Calu3 (cell line): ENCODE results near the gene KREMEN2. TPM values are rescaled to one million over a fixed set of nuclear protein-coding genes. Genes with fewer than 3 reads are reported as not detected.

ENCODE experiments used
- BruUV-seq: library from RNA; stranded (reverse); fragments of 400-500 nt; replicated peaks from 2 replicates; lab custom pipeline; 2021; lab: Mats Ljungman, UMichigan
- CTCF ChIA-PET: fragments of 300-600 bp; sonication (Branson Sonifier 250); formaldehyde crosslinking; loops from one replicate; lab custom pipeline; 2022; ENCODE audit warnings: antibody characterized with exemption; lab: Charles Lee
- DNase-seq: peaks from one replicate; pipeline ENCODE4 v3.0.0; 2022
- H3K27ac Mint-ChIP-seq: one replicate; pipeline ENCODE4 v1.8.0; 2022; ENCODE audit warnings: mixed read lengths; ENCODE audit not compliant: unreplicated experiment
- H3K27me3 Mint-ChIP-seq: one replicate; pipeline ENCODE4 v1.8.0; 2022; ENCODE audit warnings: mixed read lengths; ENCODE audit not compliant: unreplicated experiment
- H3K36me3 Mint-ChIP-seq: one replicate; pipeline ENCODE4 v1.8.0; 2022; ENCODE audit warnings: mild to moderate bottlenecking, moderate library complexity, mixed read lengths; ENCODE audit not compliant: insufficient read depth, unreplicated experiment
- H3K4me1 Mint-ChIP-seq: one replicate; pipeline ENCODE4 v1.8.0; 2022; ENCODE audit warnings: mild to moderate bottlenecking, low read depth, mixed read lengths; ENCODE audit not compliant: unreplicated experiment
- H3K4me3 Mint-ChIP-seq: one replicate; pipeline ENCODE4 v1.8.0; 2022; ENCODE audit warnings: mild to moderate bottlenecking, low read depth, moderate library complexity, mixed read lengths; ENCODE audit not compliant: unreplicated experiment
- H3K9me3 Mint-ChIP-seq: one replicate; pipeline ENCODE4 v1.8.0; 2022; ENCODE audit warnings: low read depth, mixed read lengths; ENCODE audit not compliant: unreplicated experiment
- intact Hi-C: fragments of 100-400 bp; cut with micrococcal nuclease; formaldehyde crosslinking; loops from one replicate; pipeline ENCODE4 v1.10.0; 2022; ENCODE audit not compliant: unreplicated experiment
- total RNA-seq: library from RNA; stranded (reverse); gene quantifications from 2 replicates; pipeline ENCODE4 v1.2.3, GENCODE V29; 2022
- TF ChIP-seq, protein P1 (sequence below): fragments of 200-600 bp; IDR thresholded peaks from one replicate; pipeline ENCODE4 v1.8.0; 2022; ENCODE audit warnings: antibody characterized with exemption; ENCODE audit not compliant: unreplicated experiment

KREMEN2 gene
- total RNA-seq, 1 experiment from 2014 or later, result not detected

DNA sequence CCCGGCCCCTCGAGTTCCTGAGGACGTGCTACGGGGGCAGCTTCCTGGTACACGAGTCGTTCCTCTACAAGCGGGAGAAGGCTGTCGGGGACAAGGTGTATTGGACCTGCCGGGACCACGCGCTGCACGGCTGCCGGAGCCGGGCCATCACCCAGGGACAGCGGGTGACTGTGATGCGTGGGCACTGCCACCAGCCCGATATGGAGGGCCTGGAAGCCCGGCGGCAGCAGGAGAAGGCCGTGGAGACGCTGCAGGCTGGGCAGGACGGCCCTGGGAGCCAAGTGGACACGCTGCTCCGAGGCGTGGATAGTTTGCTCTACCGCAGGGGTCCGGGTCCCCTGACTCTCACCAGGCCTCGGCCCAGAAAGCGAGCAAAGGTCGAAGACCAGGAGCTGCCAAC lies 30.9 kb upstream of the KREMEN2 start:
- Mint-ChIP-seq H3K9me3 (no peaks in the 10 kb centered on the region), H3K4me1 (no peaks in the 10 kb centered on the region), H3K27ac (no peak overlapping the region), H3K36me3 (peaks cover 31% of the 10 kb centered on the region), H3K27me3 (no peaks in the 10 kb centered on the region), H3K4me3 (no peak overlapping the region)
- no TSS peak for BruUV-seq
- no peak for DNase-seq
- CTCF ChIA-PET, result no interaction called here
- TF ChIP-seq, protein P1, sequence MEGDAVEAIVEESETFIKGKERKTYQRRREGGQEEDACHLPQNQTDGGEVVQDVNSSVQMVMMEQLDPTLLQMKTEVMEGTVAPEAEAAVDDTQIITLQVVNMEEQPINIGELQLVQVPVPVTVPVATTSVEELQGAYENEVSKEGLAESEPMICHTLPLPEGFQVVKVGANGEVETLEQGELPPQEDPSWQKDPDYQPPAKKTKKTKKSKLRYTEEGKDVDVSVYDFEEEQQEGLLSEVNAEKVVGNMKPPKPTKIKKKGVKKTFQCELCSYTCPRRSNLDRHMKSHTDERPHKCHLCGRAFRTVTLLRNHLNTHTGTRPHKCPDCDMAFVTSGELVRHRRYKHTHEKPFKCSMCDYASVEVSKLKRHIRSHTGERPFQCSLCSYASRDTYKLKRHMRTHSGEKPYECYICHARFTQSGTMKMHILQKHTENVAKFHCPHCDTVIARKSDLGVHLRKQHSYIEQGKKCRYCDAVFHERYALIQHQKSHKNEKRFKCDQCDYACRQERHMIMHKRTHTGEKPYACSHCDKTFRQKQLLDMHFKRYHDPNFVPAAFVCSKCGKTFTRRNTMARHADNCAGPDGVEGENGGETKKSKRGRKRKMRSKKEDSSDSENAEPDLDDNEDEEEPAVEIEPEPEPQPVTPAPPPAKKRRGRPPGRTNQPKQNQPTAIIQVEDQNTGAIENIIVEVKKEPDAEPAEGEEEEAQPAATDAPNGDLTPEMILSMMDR, result no peak
- intact Hi-C loops, result no loop called here

DNA sequence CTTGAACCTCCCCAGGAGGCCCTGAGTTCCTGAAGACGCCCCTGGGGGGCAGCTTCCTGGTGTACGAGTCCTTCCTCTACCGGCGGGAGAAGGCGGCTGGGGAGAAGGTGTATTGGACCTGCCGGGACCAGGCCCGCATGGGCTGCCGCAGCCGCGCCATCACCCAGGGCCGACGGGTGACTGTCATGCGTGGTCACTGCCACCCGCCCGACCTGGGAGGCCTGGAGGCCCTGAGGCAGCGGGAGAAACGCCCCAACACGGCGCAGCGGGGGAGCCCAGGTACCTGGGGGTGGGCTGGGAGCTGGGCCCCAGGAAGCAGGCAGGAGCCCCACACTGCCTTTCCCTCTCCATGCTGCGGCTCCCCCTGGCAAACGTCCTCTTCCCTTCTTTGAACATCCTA lies 30.4 kb upstream of the KREMEN2 start:
- Mint-ChIP-seq H3K36me3 (peaks cover 31% of the 10 kb centered on the region), H3K27me3 (no peaks in the 10 kb centered on the region), H3K27ac (no peak overlapping the region), H3K4me1 (no peaks in the 10 kb centered on the region), H3K4me3 (no peak overlapping the region), H3K9me3 (no peaks in the 10 kb centered on the region)
- no TSS peak for BruUV-seq
- no peak for DNase-seq
- intact Hi-C loops, result no loop called here
- CTCF ChIA-PET, result no interaction called here
- TF ChIP-seq, protein P1, result no peak

DNA sequence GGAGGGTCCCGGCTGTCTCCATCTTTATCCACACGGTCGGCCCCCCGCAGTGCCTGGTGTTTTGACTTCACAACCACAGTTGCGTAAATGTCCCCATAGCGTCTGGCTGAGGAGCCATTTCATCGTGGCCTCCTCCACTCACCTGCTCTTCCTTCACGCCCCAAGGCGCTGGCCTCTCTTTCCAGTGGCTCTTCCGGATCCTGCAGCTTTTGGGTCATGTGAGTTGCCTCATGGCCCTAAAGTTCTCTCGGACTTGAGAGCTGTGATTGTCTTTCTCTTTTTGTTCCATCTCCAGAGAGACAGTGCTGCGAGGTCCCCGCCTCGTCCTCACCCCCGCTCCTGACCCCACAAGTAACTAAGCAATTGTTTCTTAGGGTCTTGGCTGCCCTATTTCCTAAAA lies 29.6 kb upstream of the KREMEN2 start:
- H3K27ac Mint-ChIP-seq, result no peak overlapping the region
- no peaks in the 10 kb centered on the region for H3K27me3 Mint-ChIP-seq
- no peak overlapping the region for H3K4me3 Mint-ChIP-seq
- TF ChIP-seq, protein P1, result no peak
- no peak for DNase-seq
- intact Hi-C loops, result no loop called here
- no TSS peak for BruUV-seq
- no peaks in the 10 kb centered on the region for H3K4me1 Mint-ChIP-seq
- H3K9me3 Mint-ChIP-seq, result no peaks in the 10 kb centered on the region
- peaks cover 31% of the 10 kb centered on the region for H3K36me3 Mint-ChIP-seq
- CTCF ChIA-PET, result interaction anchor here (1.1 kb wide), 1 partner anchor 17 kb away, joined by 3 read pairs; no protein-coding TSS in a partner anchor

DNA sequence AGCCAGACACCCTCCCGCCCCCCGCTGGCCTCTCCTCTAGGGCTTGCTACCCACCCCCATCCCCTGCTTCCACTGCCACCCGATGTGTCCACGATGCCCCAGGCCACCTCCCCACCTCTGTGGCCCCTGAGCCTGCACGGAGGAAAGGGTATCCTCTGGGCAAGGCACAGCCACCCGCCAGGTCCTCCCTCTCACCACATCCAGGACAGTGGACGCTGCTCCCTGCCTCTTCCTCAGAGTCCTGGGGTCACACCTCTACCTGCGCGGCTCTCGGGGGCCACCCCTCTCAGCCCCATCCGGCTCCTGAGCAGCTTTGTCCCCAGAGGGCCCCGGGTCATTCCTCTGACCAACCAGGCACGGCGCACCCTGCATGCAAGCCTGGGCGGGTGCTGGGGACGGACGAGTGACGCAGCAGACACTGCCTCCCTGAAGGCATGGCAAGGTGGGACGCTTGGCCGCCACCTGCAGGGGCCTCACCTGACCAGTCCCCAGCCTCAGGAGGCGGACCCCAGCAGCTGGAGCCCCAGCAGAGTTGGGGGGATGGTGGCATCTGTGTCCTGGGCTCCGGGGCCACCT lies 27.6 kb upstream of the KREMEN2 start:
- intact Hi-C loops, result no loop called here
- no peak for DNase-seq
- BruUV-seq, result no TSS peak
- no peak overlapping the region for H3K4me3 Mint-ChIP-seq
- H3K36me3 Mint-ChIP-seq, result peaks cover 31% of the 10 kb centered on the region
- TF ChIP-seq, protein P1, result no peak
- CTCF ChIA-PET, result no interaction called here
- no peaks in the 10 kb centered on the region for H3K9me3 Mint-ChIP-seq
- H3K27me3 Mint-ChIP-seq, result no peaks in the 10 kb centered on the region
- no peak overlapping the region for H3K27ac Mint-ChIP-seq
- H3K4me1 Mint-ChIP-seq, result no peaks in the 10 kb centered on the region
